Body of pancreas (tissue), 4 donors: ENCODE measurements around the gene HOXC11.

Experiments
- CTCF ChIP-seq, 7 experiments: fragments of 450-650 bp in 4 of 7; fragments of 200-600 bp in 3 of 7; sonication (generic) in 3 of 7; IDR thresholded peaks; one replicate each; pipeline ENCODE4 v1.5.1; 2016 to 2019; ENCODE audit warnings: antibody characterized with exemption in 7 of 7
- POLR2A ChIP-seq, 3 donors: fragments of 450-650 bp; IDR thresholded peaks; one replicate each; pipeline ENCODE4 v1.6.1; 2016; ENCODE audit warnings: antibody characterized with exemption in 3 of 3, mild to moderate bottlenecking in 2 of 3

GRCh38 chr12:54022960-54023884, 50.3 kb downstream of the HOXC11 start:
- no peak for TF ChIP-seq CTCF (IDR thresholded peaks at IDR 0.05)
- TF ChIP-seq POLR2A (IDR thresholded peaks at IDR 0.05): no peak
